MM.1S (cell line): ENCODE data around the gene CYP26C1.

Experiments used
- DNase-seq: peaks from one replicate; pipeline ENCODE4 v3.0.0-alpha.2; 2015
- H2AFZ ChIP-seq: fragments of 300-600 bp; sonication (generic); 2 replicates; pipeline ENCODE4 v1.6.0; 2016; ENCODE audit warnings: antibody characterized with exemption, low read length
- H3F3A ChIP-seq: fragments of 300-600 bp; sonication (generic); 2 replicates; pipeline ENCODE4 v1.6.1; 2016; ENCODE audit warnings: mild to moderate bottlenecking, antibody characterized with exemption, low read length, moderate library complexity, mixed read lengths; ENCODE audit not compliant: insufficient read depth
- H3K27ac ChIP-seq: fragments of 300-600 bp; sonication (generic); 2 replicates; pipeline ENCODE4 v1.5.1; 2016; ENCODE audit warnings: mild to moderate bottlenecking, low read length
- H3K27me3 ChIP-seq: fragments of 300-600 bp; sonication (generic); replicated peaks from 2 replicates; pipeline ENCODE4 v1.6.0; 2016; ENCODE audit warnings: low read length; ENCODE audit not compliant: insufficient read depth
- H3K36me3 ChIP-seq: fragments of 300-600 bp; sonication (generic); replicated peaks from 2 replicates; pipeline ENCODE4 v1.6.1; 2016; ENCODE audit warnings: mild to moderate bottlenecking, low read length, mixed read lengths; ENCODE audit not compliant: insufficient read depth
- H3K4me1 ChIP-seq: fragments of 300-600 bp; sonication (generic); 2 replicates; pipeline ENCODE4 v1.6.1; 2016; ENCODE audit warnings: low read length, mixed read lengths
- H3K4me2 ChIP-seq: fragments of 300-600 bp; sonication (generic); 2 replicates; pipeline ENCODE4 v1.6.0; 2016; ENCODE audit warnings: low read depth, low read length
- H3K4me3 ChIP-seq: fragments of 300-600 bp; sonication (generic); 2 replicates; pipeline ENCODE4 v1.5.1; 2016; ENCODE audit warnings: low read length, mixed read lengths
- H3K79me2 ChIP-seq: fragments of 300-600 bp; sonication (generic); 2 replicates; pipeline ENCODE4 v1.6.1; 2016; ENCODE audit warnings: mixed run types, low read length, mixed read lengths
- H3K9ac ChIP-seq: fragments of 300-600 bp; sonication (generic); 2 replicates; pipeline ENCODE4 v1.6.1; 2016; ENCODE audit warnings: low read length, mixed read lengths
- H3K9me2 ChIP-seq: fragments of 300-600 bp; sonication (generic); replicated peaks from 2 replicates; pipeline ENCODE4 v1.6.1; 2016; ENCODE audit warnings: mild to moderate bottlenecking, low read length, mixed read lengths; ENCODE audit not compliant: insufficient read depth
- H3K9me3 ChIP-seq: fragments of 300-600 bp; sonication (generic); replicated peaks from 2 replicates; pipeline ENCODE4 v1.6.1; 2016; ENCODE audit warnings: mild to moderate bottlenecking, low read length, mixed read lengths; ENCODE audit not compliant: insufficient read depth
- H4K20me1 ChIP-seq: fragments of 300-600 bp; sonication (generic); 2 replicates; pipeline ENCODE4 v1.6.1; 2016; ENCODE audit warnings: mild to moderate bottlenecking, low read length, moderate library complexity, mixed read lengths; ENCODE audit not compliant: insufficient read depth
- CTCF ChIP-seq: fragments of 300-600 bp; sonication (generic); IDR thresholded peaks from 2 replicates; pipeline ENCODE4 v1.5.1; 2016; ENCODE audit warnings: antibody characterized with exemption, low read length, mixed read lengths
- EZH2 ChIP-seq: fragments of 300-600 bp; sonication (generic); optimal IDR thresholded peaks from 2 replicates; pipeline ENCODE3; 2017; ENCODE audit warnings: low read depth, mild to moderate bottlenecking, antibody characterized with exemption, low read length, mixed read lengths
- EZH2phosphoT487 ChIP-seq: fragments of 300-600 bp; sonication (generic); IDR thresholded peaks from 2 replicates; pipeline ENCODE4 v1.6.1; 2018; ENCODE audit warnings: antibody characterized with exemption, low read length

The CYP26C1 gene

GRCh38 chr10:93081318-93081717 is 20.7 kb downstream of the CYP26C1 start:
- no peaks in the 10 kb centered on the region for H3K36me3 ChIP-seq
- no peak overlapping the region for H2AFZ ChIP-seq
- no peak overlapping the region for H3K4me3 ChIP-seq
- H3K27ac ChIP-seq: no peak overlapping the region
- no peaks in the 10 kb centered on the region for H4K20me1 ChIP-seq
- H3K9ac ChIP-seq: no peak overlapping the region
- peaks cover 32% of the 10 kb centered on the region for H3K4me1 ChIP-seq
- peaks cover 7% of the 10 kb centered on the region for H3K79me2 ChIP-seq
- H3K27me3 ChIP-seq: peaks cover 21% of the 10 kb centered on the region; the same call in 1 of the 2 replicates
- H3K4me2 ChIP-seq: no peak overlapping the region
- no peaks in the 10 kb centered on the region for H3K9me2 ChIP-seq
- no peaks in the 10 kb centered on the region for H3K9me3 ChIP-seq
- DNase-seq: no peak
- H3F3A ChIP-seq: peaks cover 19% of the 10 kb centered on the region; the same call in 1 of the 2 replicates
- TF ChIP-seq EZH2: no peak
- TF ChIP-seq EZH2phosphoT487: no peak
- no peak for TF ChIP-seq CTCF

GRCh38 chr10:93081834-93082233 is 21.2 kb downstream of the CYP26C1 start:
- H2AFZ ChIP-seq: no peak overlapping the region
- H3F3A ChIP-seq: peaks cover 16% of the 10 kb centered on the region; the same call in 1 of the 2 replicates
- H3K27me3 ChIP-seq: peaks cover 26% of the 10 kb centered on the region; the same call in 1 of the 2 replicates
- H3K4me2 ChIP-seq: no peak overlapping the region
- no peak overlapping the region for H3K4me3 ChIP-seq
- peaks cover 2% of the 10 kb centered on the region; the same call in 1 of the 2 replicates for H3K79me2 ChIP-seq
- H3K9me3 ChIP-seq: no peaks in the 10 kb centered on the region
- H3K36me3 ChIP-seq: no peaks in the 10 kb centered on the region
- peaks cover 27% of the 10 kb centered on the region for H3K4me1 ChIP-seq
- no peak for TF ChIP-seq EZH2phosphoT487
- no peak for TF ChIP-seq CTCF
- no peak for TF ChIP-seq EZH2
- no peak overlapping the region for H3K27ac ChIP-seq
- no peak for DNase-seq
- H4K20me1 ChIP-seq: no peaks in the 10 kb centered on the region
- H3K9me2 ChIP-seq: no peaks in the 10 kb centered on the region
- no peak overlapping the region for H3K9ac ChIP-seq

GRCh38 chr10:93083743-93084539 is 23.3 kb downstream of the CYP26C1 start:
- Histone ChIP-seq H4K20me1 (no peaks in the 10 kb centered on the region), H3K4me3 (no peak overlapping the region), H2AFZ (no peak overlapping the region), H3K36me3 (no peaks in the 10 kb centered on the region), H3K27me3 (peaks cover 42% of the 10 kb centered on the region; the same call in 1 of the 2 replicates), H3K4me2 (no peak overlapping the region), H3K9me2 (no peaks in the 10 kb centered on the region), H3K9me3 (no peaks in the 10 kb centered on the region), H3K9ac (no peak overlapping the region), H3K27ac (no peak overlapping the region), H3F3A (no peaks in the 10 kb centered on the region), H3K4me1 (peaks cover 11% of the 10 kb centered on the region), H3K79me2 (no peaks in the 10 kb centered on the region)
- no peak for TF ChIP-seq EZH2phosphoT487
- TF ChIP-seq EZH2: no peak
- TF ChIP-seq CTCF: no peak
- no peak for DNase-seq
